HG03108 (cell line): ENCODE data around the gene ZNRF4.

Experiments
- ATAC-seq: cut with Tn5 transposase; IDR thresholded peaks from one replicate; pipeline ENCODE4 v1.9.1; 2021; ENCODE audit warnings: moderate library complexity; ENCODE audit not compliant: unreplicated experiment

ZNRF4 gene

DNA sequence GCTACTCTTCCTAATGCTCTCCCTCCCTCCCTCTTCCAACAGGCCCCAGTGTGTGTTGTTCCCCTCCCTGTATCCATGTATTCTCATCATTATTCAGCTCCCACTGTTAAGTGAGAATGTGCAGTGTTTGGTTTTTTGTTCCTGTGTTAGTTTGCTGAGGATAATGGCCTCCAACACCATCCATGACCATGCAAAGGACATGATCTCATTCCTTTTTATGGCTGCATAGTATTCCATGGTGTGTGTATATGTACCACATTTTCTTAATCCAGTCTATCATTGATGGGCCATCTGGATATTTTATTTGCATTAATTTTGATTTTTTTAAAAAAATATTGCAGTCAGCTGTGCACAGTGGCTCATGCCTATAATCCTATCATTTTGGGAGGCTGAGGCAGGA is 15.8 kb upstream of the ZNRF4 start:
- no peak for ATAC-seq

DNA sequence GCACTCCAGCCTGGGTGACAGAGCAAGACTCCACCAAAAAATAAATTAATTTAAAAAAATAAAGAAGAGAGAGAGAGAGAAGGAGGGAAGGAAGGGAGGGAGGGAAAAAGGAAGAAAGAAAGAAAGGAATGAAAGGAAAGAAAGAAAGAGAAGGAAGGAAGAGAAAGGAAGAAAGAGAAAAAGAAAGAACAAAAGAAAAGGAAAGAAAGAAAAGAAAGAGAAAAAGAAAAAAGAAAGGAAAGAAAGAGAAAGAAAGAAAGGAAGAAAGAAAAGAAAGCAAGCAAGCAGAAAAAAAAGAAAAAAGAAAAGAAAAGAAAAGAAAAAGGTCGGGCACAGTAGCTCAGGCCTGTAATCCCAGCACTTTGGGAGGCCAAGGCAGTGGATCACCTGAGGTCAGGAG is 14.9 kb upstream of the ZNRF4 start:
- no peak for ATAC-seq

- no peak for ATAC-seq
Observed at GRCh38 chr19:5443723-5444122, 11.5 kb upstream of the ZNRF4 start.

DNA sequence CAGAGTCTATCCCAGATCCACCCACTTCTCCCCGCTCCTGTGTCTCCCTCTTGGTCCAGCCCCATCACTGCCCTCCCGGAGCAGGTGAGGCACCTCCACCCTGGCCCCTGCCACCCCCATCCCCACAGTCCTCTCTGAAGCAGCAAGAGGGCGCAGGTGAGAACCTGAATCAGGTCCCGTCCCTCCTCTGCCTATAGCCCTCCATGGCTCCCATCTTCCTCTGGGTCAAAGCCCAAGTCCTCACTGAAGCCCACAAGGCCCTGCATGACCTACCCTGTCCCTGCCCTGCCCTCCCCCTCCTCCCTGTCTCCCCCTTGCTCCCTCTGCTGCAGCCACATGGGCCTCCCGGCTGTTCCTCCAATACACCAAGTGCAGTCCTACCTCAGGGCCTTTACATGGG is 10.8 kb upstream of the ZNRF4 start:
- ATAC-seq: no peak

DNA sequence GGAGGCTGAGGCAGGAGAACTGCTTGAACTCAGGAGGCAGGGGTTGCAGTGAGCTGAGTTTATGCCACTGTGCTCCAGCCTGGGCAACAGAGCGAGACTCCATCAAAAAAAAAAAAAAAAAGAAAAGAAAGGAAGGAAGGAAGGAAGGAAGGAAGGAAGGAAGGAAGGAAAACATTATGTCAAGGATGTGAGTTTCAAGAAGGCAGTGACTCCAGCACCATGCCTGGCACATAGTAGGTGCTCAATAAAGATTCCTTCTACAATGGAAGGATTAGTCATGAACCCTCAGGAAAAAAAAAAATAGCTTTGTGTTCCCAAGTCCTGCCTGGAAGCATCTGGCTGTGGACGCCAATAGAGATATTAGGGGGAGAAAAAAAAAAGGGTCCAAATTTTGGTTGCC is 10.1 kb upstream of the ZNRF4 start:
- no peak for ATAC-seq

GRCh38 chr19:5445561-5446055 is 9.6 kb upstream of the ZNRF4 start:
- no peak for ATAC-seq

- ATAC-seq: no peak
Observed at GRCh38 chr19:5447700-5448311, 7.4 kb upstream of the ZNRF4 start.

DNA sequence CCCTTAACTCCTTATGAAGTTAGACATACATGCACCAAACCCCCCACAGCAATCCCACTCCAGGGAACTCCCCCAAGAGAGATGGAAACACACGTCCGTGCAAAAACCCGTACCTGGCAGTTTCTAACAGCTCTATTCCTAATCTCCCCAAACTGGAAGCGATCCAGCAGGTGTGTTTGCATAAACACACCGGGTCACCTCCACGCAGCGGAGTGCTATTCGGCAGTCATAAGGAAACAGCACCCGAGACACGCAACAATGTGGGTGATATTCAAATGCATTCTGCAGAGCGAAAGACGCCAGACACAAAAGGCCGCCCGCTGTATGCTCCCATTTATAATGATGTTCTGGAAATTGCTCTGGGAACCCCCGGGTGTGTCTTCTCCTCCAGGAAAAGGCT is 6.8 kb upstream of the ZNRF4 start:
- ATAC-seq: no peak

DNA sequence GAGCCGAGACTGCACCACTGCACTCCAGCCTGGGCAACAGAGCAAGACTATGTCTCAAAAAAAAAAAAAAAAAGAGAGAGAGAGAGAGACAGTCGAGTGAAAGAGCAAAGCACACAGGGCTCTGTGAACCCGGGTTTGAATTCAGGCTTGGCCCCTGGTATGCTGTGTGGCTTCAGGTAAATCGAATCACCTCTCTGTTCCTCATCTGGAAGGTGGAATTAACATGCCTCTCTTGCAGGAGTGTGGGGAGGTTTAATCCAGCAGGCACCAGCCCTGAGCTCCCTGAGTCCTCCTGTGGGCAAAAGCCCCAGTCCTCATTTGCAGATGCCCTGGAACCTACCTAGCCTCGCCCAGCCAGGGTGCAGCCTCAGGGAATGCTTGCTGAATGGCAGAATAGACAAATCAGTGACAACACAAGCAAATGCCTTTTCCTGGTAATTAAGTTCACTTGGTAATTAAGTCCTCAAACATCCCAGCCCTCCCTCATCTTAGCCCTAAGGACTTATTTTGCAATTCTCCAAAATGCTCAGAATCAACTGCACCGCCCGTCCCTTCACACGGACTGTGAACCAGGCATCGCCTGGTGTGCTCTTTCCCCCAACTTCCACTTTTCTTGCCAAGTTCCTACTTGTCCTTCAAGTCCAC is 4.6 kb upstream of the ZNRF4 start:
- ATAC-seq: no peak

DNA sequence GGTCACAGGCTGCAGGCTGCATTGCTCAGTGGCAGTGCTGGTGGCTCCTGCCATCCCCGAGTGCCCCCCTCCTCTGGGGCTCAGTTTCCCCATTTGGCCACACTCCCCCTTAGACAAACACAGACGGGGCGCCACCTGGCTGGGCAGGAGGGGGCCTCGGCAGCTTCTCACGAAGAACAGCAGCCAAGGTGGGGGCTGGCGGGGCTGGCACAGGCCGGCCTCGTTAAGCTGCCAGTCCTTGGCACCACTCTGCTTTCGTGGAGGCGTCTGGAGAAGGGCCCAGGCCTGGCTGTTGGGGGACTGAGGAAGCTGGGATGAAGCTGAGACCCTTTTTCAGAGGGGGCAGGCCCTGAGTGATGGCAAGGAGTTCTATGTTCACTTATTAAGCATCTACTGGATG is 3.7 kb upstream of the ZNRF4 start:
- ATAC-seq: no peak

- no peak for ATAC-seq
Observed at GRCh38 chr19:5452594-5453565, 2.3 kb upstream of the ZNRF4 start.

DNA sequence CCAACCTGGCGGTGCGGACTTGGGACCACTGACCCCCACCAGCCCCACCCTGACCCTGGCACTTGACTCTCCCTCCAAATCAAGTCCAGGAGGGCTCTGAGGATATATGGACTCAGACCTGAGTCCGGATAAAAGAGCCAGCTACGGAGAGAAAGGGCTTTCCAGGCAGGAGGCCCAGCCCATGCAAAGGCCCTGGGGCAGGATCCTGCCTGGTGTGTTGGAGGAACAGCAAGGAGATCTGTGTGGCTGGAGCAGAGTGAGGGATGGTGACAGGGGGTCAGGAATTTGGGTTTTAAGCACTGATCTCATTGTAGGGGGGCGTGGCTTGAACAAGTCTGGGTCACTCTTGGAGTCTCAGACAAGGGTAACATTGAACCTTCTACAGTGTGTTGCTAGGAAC is 474 bp upstream of the ZNRF4 start:
- ATAC-seq: no peak

DNA sequence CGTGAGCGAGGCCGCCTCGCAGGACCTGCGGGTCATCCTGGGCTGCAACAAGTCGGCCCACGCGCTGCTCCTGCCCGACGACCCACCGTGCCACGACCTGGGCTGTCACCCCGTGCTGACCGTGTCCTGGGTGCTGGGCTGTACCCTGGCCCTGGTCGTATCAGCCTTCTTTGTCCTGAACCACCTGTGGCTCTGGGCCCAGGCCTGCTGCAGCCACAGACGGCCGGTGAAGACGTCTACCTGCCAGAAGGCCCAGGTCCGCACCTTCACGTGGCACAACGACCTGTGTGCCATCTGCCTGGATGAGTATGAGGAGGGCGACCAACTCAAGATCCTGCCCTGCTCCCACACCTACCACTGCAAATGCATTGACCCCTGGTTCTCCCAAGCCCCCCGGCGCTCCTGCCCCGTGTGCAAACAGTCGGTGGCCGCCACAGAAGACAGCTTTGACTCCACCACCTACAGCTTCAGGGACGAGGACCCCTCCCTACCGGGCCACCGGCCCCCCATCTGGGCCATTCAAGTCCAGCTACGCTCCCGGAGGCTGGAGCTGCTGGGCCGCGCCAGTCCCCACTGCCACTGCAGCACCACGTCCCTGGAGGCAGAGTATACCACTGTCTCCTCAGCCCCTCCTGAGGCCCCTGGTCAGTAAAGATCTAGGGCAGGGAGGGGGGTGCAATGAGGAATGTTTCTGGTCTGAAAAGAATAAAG is 1.1 kb downstream of the ZNRF4 start:
- ATAC-seq: no peak

DNA sequence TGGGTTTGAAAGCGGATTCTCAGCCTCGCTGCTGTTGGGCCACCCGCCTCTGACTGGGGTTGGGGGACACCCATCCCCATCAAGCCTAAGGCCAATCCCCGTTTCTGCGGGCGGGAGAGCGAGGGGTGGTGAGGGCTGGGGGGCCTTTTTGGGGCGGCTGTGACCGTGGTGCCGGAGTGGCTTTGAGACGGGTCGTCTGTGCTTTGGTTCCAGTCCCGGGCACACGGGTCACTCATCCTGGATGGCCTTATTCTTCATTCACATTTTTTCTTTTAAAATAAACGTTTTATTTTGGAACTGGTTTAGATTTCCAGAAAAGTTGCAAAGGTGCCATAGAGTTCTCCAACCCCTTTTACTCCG is 1.6 kb downstream of the ZNRF4 start:
- ATAC-seq: no peak

GRCh38 chr19:5457709-5458108 is 2.5 kb downstream of the ZNRF4 start:
- no peak for ATAC-seq

DNA sequence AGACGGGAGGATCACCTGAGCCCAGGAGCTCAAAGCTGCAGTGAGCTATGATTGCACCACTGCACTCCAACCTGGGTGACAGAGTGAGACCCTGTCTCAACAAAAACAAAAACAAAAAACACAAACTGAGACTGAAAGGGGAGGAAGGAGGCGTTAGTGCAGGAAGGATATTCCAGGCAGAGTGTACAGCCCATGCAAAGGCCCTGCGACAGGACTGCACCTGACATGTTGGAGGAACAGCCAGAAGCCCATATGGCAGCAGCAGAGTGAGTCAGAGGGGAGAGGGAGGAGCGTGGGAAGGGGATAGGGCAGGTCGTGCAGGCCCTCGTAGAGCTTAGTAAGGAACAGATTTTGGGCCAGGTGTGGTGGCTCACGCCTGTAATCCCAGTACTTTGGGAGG is 3.2 kb downstream of the ZNRF4 start:
- ATAC-seq: no peak

GRCh38 chr19:5459360-5459759 is 4.1 kb downstream of the ZNRF4 start:
- no peak for ATAC-seq

- ATAC-seq: no peak
Observed at GRCh38 chr19:5460748-5461147, 5.5 kb downstream of the ZNRF4 start.

GRCh38 chr19:5463959-5464358 is 8.7 kb downstream of the ZNRF4 start:
- ATAC-seq: no peak

- ATAC-seq: no peak
Observed at GRCh38 chr19:5466072-5466471, 10.9 kb downstream of the ZNRF4 start.

DNA sequence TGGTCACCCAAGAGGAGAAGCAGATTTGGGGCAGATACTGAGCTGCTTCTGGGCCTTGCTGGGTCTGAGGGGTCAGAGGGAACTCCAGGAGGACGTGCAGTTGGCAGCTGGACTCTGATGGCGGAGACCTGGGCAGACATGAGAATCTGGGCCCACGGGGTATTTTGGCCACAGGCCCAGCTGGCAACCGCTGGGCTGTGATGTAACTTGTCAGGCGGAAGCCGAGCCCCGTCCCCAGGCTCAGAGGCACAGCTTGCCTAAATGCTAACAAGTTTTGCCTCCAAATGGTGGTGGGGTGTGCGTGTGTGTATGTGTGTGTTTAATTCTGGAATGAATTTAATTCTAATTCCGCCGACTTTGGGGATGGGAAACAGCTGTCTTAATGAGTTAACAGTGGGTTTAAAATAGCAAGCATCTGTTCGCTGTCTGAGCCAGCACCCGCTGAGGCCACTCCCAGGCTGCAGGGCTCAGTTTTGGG is 11.6 kb downstream of the ZNRF4 start:
- ATAC-seq: no peak
